ENCODE data around the gene ARHGAP22.

- TF ChIP-seq, protein P1, sequence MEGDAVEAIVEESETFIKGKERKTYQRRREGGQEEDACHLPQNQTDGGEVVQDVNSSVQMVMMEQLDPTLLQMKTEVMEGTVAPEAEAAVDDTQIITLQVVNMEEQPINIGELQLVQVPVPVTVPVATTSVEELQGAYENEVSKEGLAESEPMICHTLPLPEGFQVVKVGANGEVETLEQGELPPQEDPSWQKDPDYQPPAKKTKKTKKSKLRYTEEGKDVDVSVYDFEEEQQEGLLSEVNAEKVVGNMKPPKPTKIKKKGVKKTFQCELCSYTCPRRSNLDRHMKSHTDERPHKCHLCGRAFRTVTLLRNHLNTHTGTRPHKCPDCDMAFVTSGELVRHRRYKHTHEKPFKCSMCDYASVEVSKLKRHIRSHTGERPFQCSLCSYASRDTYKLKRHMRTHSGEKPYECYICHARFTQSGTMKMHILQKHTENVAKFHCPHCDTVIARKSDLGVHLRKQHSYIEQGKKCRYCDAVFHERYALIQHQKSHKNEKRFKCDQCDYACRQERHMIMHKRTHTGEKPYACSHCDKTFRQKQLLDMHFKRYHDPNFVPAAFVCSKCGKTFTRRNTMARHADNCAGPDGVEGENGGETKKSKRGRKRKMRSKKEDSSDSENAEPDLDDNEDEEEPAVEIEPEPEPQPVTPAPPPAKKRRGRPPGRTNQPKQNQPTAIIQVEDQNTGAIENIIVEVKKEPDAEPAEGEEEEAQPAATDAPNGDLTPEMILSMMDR (IDR thresholded peaks at IDR 0.05) = no peak
- TF ChIP-seq POLR2AphosphoS5 (IDR thresholded peaks at IDR 0.05) (no peak), POLR2A (IDR thresholded peaks at IDR 0.05) (no peak)
Observed at GRCh38 chr10:48623607-48624132, 18.8 kb upstream of the ARHGAP22 start.

All from upper lobe of left lung (tissue), 4 donors.